Kidney capillary endothelial cell (primary cell): ENCODE results near the gene USP32.
"Not testable (repeated sequence)": the region's sequence is repeated elsewhere in the genome, so short reads cannot be mapped to it uniquely, and the experiment has no call there.

ENCODE experiments used
- DNase-seq: peaks from one replicate; pipeline ENCODE4 v3.0.0-alpha.2; 2018; ENCODE audit warnings: low spot score

The USP32 gene

DNA sequence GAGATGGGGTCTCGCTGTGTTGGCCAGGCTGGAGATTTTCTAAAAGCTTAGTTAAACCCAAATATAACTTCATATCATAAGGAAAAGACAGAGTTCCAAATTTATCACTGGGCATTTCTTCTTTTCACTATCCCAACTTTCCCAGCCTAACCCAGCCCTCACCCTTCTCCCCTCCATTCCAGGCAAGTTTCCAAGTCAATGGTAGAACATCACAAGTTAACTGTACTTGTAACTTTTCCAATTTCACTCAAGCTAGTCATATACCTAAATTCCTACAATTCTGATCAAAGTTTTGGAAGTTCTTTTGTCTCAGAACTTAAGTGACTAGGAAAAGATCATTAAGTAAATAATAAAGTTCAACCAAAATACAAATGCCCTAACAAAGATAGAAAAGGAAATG lies 61.2 kb downstream of the USP32 start:
- DNase-seq = no peak

DNA sequence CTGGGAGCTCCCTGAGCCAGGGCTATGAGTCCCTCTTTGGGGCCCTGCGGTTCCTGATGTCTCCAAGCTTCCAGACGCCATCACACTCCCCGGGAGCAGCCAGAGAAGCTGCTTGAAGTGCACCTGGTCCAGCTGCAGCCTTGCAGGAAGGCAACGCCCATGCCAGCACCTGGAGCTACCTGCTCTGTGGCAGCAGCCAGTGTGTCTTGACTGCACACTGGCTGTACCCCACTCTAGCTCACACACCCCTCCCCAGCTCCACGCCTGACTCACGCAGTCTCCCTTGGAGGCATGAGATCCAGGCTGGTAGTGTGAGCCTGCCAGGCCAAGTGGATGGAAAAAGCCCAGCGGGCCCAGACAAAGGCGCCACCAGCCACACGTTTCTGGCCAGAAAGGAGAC lies 63.3 kb downstream of the USP32 start:
- no peak for DNase-seq

DNA sequence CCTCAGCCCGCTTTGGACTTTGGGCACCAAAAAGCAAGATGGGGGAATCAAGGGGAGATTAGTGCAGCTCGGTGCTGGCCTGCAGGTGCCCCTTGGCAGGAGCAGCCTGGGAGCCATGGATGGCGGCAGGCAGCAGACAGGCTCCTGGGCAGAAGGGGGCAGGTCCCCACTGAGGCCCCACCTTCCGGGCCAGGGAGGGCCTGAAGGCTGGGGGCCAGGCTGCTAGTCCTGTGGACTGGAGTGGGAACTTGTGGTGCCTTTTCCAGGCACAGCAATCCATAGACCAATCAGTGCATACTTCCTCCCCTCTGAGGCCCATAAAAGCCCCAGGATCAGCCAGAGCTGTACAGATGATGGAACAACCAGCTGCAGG lies 64.0 kb downstream of the USP32 start:
- DNase-seq = no peak

DNA sequence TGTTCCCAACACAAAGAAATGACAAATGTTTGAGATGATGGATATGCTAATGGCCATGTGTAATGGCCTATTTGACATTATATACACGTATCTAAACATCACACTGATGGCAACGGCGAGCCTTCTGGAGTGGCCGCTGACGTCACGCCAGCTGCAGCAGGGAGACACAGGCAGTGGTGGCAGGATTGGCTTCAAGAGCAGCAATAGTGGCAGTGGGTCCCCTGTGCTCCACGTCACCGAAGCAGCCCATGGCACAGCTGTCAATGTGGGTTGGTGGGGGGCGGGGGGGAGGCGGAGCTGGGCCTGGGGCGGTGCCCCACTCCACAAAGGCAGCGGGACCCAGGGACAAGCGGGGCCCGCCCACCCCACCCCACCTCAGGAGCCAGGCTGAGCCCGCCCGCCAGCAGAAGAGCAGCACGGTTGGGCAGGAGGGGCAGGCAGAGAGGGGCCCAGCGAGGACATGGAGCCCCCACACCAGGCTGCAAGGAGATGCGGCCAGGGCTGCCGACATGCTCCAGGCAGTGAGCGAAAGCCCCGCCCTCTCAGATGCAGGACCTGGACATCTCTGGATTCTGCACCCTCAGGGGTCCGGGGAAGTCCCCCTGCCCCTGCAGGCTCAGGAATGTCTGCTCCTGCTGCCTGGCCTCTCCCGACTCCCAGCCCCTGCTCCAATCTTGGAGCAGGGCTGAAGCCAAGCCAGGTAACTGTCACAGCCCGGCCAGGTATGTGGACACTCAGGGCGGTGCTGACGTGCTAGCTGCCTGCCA lies 64.6 kb downstream of the USP32 start:
- no peak for DNase-seq

DNA sequence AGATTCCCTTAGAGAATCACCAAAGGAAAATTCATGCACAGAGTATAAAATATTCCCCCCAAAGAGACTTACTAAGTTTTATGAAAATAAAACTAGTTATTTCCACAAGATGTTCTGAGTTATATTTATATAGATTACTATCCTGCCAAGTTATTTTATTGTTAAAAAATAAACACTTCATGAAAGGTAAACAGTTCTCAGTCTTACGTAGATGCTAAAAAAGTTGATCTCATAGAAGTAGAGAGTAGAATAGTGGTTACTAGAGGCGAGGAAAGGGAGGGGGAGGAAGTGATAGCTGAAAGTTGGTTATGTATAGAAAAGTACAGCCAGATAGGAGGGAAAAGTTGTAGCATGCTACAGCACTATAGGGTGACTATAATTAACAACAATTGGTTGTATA lies 65.2 kb downstream of the USP32 start:
- no peak for DNase-seq

DNA sequence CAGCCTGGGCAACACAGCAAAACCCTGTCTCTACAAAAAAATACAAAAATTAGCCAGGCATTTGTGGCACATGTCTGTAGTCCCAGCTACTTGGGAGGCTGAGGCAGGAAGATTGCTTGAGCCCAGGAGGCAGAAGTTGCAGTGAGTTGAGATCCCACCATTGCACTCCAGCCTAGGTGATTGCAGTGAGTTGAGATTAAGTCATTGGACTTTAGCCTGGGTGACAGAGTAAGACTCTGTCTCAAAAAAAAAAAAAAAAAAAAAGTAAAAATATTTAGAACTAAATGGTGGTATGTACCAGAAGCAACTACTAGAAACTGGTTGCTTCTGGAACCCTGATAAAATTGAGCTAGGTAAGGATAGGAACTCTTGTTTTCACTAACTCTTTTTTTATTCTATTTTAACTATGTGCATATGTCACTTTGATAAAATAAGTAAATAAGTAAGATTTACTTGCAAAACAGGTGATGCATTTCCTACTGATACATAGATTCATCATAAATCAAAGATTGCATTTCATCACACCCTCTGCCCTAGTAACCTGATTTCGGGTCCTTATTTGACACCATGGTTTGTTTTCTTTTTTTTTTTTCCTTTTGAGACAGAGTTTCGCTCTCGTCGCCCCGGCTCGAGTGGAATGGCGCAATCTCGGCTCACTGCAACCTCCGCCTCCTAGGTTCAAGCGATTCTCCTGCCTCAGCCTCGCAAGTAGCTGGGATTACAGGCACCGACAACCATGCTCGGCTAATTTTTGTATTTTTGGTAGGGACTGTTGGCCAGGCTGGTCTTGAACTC lies 66.0 kb downstream of the USP32 start:
- DNase-seq = no peak

DNA sequence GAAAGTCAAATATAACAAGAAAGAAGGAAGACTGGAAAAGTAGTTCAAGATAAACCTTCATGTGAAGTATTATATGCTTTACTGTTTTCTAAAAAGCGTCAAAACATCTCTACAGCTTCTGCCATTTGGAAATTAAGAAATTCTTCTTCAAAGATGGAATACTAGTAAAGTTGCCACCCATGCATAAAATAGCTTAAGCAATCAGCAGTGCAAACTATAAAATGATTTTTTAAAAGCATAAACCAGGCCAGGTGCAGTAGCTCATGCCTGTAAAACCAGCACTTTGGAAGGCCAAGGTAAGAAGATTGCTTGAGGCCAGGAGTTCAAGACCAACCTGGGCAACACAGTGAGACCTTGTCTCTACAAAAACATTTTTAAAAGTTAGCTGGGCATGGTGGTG lies 68.2 kb downstream of the USP32 start:
- DNase-seq = no peak

DNA sequence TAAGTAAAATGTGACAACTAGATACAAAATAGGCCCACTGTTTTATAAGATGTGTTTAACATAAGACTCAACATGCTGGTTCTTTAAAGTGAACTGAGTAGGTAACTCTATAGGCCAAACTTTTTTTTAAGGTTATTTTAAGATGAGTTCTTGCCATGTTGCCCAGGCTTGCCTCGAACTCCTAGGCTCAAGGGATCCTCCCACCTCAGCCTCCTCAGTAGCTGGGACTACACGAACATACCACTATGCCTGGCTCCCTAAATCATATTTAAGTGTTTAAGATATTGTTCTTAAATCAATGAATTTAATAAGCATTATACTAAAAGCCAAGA lies 69.9 kb downstream of the USP32 start:
- no peak for DNase-seq

DNA sequence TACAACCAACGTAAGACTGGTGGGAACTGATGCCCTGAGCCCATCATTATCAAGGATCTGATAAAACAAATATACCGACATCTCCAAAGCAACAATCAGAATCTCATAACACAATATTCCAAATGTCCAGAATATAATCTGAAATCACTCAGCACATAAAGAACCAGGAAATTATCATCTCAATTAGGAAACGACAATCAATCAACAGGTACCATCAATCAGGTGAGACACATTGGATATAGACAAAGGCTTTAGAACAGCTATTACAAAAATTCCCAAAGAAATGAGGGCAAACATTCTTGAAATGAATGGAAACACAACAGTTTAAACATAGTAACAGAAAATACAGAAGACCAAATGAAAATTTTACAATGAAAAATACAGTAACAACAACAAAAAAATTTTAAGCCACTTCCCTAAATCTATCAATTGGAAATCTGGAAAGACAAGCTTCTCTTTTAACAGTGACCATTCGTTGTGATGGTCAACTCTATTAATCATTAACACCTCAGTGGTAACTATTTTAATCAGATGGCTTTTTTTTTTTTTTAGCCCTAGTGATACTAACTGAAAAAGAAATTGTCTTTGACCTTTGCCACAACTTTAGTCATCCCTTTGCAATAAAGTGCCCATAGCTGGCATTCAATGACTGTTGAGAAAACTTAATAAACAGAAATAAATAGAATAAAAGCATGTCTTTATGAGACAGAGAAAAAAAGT lies 70.4 kb downstream of the USP32 start:
- DNase-seq = no peak

DNA sequence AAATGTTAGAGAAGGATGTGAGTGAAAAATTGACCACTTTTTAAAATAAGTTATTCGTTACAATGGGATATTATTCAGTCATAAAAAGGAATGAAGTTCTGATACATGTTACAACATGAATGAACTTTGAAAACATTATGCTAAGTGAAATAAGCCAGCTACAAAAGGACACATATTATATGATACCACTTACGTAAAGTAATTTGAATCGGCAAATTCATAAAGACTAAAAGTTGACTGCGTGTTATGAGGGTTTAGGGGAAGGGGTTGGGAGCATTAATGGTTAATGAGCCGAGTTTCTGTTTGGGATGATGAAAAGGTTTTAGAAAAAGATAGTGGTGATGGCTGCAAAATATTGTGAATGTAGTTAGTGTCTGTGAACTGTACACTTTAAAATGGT lies 73.1 kb downstream of the USP32 start:
- DNase-seq = no peak

DNA sequence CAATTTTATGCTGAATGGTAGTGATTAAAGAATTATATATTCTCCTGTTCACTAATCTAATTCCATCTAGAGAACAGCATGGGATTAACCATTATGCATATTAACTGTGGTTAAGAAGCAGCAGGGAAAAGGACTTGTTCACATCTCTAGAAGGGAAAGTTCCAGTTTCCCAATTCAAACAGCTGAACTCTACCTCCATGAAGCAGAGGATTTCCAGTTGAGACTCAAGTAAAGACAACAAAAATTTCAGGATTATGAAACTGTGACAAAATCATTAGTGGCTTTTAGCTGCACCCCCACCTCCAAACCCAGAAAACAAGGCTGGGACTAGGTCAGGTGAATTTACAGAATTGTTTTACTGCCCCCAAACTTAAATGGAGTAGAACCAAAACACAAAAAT lies 73.6 kb downstream of the USP32 start:
- no peak for DNase-seq

DNA sequence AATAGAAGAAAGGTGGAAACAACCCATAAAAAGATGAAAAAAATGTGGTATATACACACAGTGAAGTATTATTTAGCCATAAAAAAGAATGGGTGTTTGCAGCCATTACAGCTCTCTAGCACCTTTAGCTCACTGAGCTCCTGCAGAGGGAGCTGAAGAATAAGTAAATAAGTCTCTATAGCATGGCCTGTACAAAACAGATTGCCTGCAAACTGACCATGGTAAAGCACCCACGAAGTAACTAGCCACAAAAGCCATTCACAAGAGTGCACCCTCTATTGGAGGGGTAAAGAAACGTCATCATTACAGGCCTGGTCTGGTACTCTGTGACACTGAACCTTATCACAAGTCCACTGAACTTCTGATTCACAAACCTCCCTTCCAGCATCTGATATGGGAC lies 76.3 kb downstream of the USP32 start:
- no peak for DNase-seq

DNA sequence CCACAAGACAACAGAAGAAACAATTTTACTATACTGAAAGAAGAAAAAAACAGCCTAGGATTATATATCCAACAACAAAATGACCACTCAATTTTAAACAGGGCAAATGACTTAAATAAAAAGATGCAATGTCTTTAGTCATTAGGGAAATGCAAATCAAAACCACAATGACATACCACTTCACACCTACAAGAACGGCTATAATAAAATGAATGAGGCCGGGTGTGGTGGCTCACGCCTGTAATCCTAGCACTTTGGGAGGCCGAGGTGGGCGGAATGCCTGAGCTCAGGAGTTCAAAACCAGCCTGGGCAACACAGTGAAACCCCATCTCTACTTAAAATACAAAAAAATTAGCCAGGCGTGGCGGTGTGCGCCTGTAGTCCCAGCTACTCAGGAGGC lies 77.0 kb downstream of the USP32 start:
- DNase-seq = not testable (repeated sequence)

DNA sequence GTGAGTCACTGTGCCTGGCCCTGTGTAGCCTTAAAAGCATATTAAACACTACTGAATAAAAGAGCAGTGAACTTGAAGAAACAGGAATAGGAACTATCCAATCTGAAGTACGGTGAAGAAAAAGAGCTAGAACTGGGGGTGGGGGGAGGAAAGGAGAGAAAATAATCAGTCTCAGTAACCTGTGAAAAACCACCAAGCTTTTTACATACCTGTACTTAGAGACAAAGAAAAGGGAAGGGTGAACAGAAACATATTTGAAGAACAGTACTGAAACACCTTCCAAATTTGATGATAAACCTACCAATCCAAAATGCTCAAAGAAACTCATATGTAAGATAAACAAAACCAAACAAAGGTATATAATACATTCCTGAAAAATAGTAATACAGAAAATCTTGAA lies 77.5 kb downstream of the USP32 start:
- DNase-seq = no peak

DNA sequence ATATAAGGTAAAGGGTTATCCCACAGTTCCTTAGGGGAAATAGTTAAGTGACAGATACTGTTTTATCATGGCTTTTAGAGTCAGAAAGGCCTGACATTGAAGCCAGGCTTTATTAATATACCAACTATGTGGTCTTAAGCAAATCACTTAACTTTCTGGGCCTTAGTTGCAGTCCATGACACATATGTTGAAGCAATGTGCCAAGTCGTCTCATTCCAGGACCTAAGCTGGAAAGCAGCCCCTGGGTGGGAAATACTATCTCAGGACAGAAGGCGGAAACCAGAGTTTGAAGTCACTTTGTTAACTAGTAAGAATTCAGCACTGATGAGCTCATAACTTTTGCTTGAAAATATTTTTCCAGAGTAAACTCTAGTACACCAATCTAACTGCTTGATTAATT lies 80.0 kb downstream of the USP32 start:
- no peak for DNase-seq

DNA sequence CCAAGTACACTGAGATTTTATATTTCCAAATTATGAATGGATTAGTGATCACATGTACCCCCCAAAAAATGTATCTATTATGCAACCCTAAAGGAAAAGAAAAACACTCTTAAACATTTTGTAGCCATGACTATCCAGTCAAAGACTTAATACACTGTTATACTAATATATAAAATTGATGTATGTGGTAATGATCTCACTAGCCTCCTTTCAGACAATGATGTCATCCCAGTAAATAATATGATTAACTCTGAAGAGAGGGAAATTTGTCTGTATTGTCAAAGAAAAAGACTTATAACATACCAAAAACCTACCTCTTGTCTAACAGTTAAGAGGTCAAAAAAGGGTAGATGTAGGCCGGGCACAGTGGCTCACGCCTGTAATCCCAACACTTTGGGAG lies 80.7 kb downstream of the USP32 start:
- DNase-seq = no peak

DNA sequence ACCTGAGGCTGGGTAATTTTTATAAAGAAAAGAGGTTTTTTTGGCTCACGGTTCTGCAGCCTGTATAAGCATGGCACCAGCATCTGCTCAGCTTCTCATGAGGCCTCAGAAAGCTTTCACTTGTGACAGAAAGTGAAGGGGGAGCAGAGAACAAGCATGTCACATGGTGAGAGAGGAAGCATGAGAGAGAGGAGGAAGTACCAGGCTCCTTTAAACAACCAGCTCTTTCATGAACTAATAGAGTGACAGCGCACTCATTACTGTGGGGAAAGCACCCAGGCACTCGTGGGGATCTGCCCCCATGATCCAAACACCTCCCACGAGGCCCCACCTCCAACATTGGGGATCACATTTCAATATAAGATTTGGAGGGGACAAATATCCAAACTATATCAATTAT lies 86.8 kb downstream of the USP32 start:
- no peak for DNase-seq

DNA sequence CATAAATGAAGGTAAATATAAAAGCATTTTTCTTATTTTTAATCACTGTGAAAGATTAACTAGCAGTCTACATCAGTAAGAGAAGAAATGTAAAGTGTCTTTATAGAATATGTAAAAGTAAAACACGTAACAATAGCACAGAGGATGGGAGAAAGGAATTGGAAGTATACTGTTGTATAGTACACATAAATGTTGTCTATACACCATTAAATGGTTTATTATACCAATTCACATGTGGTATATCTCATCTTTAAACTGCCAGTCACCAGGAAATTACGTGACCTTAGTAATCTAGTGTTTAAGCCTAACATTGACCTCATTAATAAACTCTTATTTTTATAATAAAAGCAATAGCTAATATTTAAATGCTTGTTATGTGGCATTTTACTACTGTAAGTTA lies 87.4 kb downstream of the USP32 start:
- DNase-seq = no peak

DNA sequence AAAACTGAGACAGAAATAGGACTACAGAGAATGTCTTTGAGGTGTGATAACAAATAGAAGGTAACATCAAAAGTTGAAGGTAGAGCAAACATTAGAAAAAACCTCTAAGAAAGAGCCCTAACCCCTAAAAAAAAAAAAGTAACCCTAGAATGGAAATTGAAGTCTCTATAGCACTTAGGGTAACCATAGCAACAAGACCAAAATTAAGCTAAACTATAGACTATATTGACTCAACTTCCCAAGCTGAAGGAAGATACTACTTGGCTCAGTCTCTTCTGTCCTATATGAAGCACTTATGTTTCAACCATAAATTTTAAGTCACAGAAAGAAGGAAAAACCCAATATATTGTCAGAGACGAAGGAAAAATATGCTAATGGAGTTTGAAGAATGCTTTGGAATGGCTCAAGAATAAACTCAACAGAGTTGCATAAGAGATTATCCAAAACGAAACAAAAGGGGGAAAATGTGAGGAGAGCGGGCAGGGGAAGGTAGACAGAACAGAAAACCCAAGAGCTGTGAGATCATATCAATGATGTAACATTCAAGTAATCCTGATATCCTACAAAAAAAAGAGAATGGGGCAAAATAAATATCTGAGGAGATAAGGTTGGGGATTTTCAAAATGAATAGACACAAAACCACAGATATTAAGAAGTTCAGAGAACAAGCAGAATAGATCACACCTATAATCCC lies 88.4 kb downstream of the USP32 start:
- DNase-seq = no peak

DNA sequence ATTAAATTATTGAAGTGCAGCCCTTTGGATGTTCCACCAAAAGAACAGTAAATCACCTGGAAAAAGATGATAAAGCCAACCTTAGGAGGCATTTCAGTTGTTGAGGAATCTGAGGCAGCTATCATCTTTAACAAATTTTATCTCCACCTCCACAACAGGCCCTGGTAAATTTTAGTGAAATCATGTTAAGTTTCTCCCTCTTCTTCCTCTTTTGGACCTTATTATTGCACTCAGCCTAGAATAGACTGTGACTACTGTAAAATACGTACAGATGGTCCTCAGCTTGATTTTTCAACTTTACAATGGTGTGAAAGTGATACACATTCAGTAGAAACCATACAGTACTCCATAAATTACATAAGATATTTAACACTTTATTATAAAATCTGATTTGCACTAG lies 90.3 kb downstream of the USP32 start:
- no peak for DNase-seq

DNA sequence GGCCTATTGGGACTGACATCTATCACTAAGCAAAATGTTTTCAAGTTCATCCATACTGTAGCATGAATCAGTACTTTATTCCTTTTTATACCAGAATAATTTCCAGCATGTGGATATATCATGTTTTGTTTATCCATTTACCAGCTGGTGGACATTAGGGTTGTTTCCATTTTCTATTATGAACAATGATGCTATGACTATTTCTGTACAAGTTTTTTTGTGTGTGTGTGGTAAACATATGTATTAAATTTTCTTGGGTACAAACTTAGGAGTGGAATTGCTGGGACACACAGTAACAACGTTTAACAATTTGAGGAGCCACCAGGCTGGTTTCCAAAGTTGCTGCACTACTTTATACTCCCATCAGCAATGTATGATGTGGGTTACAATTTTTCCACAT lies 91.0 kb downstream of the USP32 start:
- DNase-seq = no peak

DNA sequence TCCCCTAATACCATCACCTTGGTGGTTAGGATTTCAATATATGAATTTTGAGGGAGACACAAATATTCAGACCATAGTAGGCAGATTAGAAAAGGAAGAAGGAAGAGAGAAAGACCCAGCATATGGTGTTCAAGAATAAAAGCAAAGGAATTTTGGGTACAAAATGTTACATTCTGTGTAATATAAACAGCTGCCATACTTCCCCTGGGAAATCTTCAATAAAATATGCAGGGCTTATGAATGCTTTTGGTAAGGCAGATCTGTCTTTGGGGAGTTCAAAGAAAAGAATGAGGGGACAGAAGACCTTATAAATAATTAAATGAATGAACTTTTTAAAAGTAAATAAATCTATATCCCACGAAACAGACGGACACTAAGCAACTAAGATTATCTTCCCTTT lies 91.9 kb downstream of the USP32 start:
- DNase-seq = no peak
